Common myeloid progenitor, CD34-positive (primary cell): ENCODE data around the gene PPM1F.

Source experiments
- CTCF ChIA-PET: fragments of 350-600 bp; sonication (Branson Sonifier 250); formaldehyde crosslinking; loops from one replicate; lab custom pipeline; 2021; ENCODE audit warnings: antibody characterized with exemption; lab: Charles Lee
- POLR2A ChIA-PET: fragments of 350-600 bp; sonication (Branson Sonifier 250); formaldehyde crosslinking; loops from one replicate; lab custom pipeline; 2021; ENCODE audit warnings: antibody characterized with exemption; lab: Charles Lee
- DNase-seq, 3 donors: peaks; one replicate each; pipeline versions ENCODE4 v3.0.0 to v3.0.0-alpha.2; 2013
- H3K27ac ChIP-seq, 2 experiments: 1 replicate in 1 of 2; 2 replicates in 1 of 2; pipeline ENCODE4 v1.7.0; 2013; ENCODE audit warnings: inconsistent platforms in 2 of 2, low read length in 2 of 2, mild to moderate bottlenecking in 2 of 2, low read depth in 1 of 2, moderate library complexity in 1 of 2; ENCODE audit not compliant: severe bottlenecking in 2 of 2, insufficient read depth in 1 of 2, poor library complexity in 1 of 2
- H3K27me3 ChIP-seq, 5 experiments: replicated peaks in 2 of 5; 1 replicate in 3 of 5; 2 replicates in 2 of 5; pipeline versions ENCODE4 v1.6.1 to v1.7.0; 2013; ENCODE audit warnings: low read length in 4 of 5, mild to moderate bottlenecking in 2 of 5, moderate library complexity in 2 of 5, inconsistent platforms in 1 of 5; ENCODE audit not compliant: insufficient read depth in 5 of 5, control insufficient read depth in 4 of 5
- H3K36me3 ChIP-seq, 4 experiments: 1 replicate in 2 of 4; 2 replicates in 2 of 4; pipeline versions ENCODE4 v1.6.1 to v1.7.0; 2013; ENCODE audit warnings: low read length in 3 of 4, control low read depth in 1 of 4, mild to moderate bottlenecking in 1 of 4; ENCODE audit not compliant: control insufficient read depth in 4 of 4, insufficient read depth in 4 of 4
- H3K4me1 ChIP-seq, 4 experiments: 1 replicate in 3 of 4; 2 replicates in 1 of 4; pipeline versions ENCODE4 v1.6.1 to v1.7.1; 2013; ENCODE audit warnings: low read length in 3 of 4, mild to moderate bottlenecking in 3 of 4, control low read depth in 1 of 4, inconsistent platforms in 1 of 4, moderate library complexity in 1 of 4; ENCODE audit not compliant: control insufficient read depth in 4 of 4, insufficient read depth in 4 of 4; ENCODE audit errors: control extremely low read depth in 1 of 4
- H3K4me3 ChIP-seq, 7 experiments: 1 replicate in 4 of 7; 2 replicates in 3 of 7; pipeline versions ENCODE4 v1.5.1 to v1.7.0; 2013; ENCODE audit warnings: mild to moderate bottlenecking in 7 of 7, low read length in 6 of 7, moderate library complexity in 6 of 7, inconsistent platforms in 2 of 7, low read depth in 2 of 7, control low read depth in 1 of 7; ENCODE audit not compliant: insufficient read depth in 4 of 7, control insufficient read depth in 1 of 7; ENCODE audit errors: extremely low read depth in 1 of 7
- H3K9me3 ChIP-seq, 5 experiments: 1 replicate in 4 of 5; 2 replicates in 1 of 5; pipeline versions ENCODE4 v1.6.1 to v1.7.1; 2013; ENCODE audit warnings: low read length in 4 of 5, mild to moderate bottlenecking in 2 of 5, inconsistent platforms in 1 of 5, low read depth in 1 of 5, moderate library complexity in 1 of 5; ENCODE audit not compliant: control insufficient read depth in 4 of 5, insufficient read depth in 2 of 5; ENCODE audit errors: control extremely low read depth in 1 of 5
- WGBS: methylation state at CpG from one replicate; pipeline ENCODE4 v1.1.5; 2013; ENCODE audit not compliant: insufficient coverage; 5-methylcytosine and 5-hydroxymethylcytosine counted together

Gene PPM1F

DNA sequence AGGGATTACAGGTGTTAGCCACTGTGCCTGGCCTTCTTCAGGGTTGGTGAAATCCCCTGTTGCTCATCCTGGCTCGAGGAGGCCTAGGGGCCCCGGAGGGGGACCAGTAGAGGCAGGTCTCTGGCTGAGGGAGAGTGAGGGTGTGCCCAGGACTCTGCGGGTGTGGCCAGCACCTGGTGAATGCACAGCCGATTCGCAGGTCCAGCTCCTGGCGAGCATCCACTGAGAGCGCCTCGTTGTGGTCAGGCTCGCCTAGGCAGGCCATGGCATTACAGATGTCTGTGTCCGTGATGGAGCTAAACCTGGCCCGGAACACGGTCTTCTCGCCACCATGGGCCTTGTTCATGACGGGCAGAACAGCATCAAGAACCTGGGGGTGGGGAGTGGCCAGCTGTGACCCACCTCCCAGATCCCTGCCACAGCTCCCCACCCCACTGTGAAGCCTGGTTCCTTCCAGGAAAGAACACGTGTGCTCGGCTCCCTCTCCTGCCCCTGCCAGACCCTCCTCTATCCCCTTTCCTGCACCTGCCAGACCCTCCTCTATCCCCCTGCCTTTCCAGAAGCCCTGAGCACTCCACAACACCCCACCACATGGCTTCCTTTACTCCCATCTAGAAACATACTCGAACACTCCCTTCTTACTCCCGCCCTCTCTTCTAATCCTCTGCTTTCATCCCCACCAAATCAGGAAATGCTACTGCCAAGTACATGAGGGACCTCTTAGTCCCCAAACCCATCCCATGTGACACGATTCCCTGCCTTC is 17.6 kb upstream of the PPM1F start:
- Histone ChIP-seq H3K36me3 (peaks cover 34 to 93% (median 77%) of the 10 kb centered on the region in 4 experiments), H3K4me3 (no peak overlapping the region), H3K9me3 (no peaks in the 10 kb centered on the region), H3K4me1 (no peaks in the 10 kb centered on the region), H3K27me3 (no peaks in the 10 kb centered on the region), H3K27ac (no peak overlapping the region)
- POLR2A ChIA-PET = no interaction called here
- WGBS = 97% methylated on average over 18 of the region's 19 CpGs
- DNase-seq = no peak
- CTCF ChIA-PET = interaction anchor here (1.1 to 3.0 kb wide), 5 partner anchors 10 to 32 kb away, joined by 3 to 19 read pairs (median 3); partner anchors contain the start of genes PPM1F and TOP3B

- ChIA-PET POLR2A (no interaction called here), CTCF (interaction anchor here (1.0 to 3.4 kb wide), 3 partner anchors 8 to 13 kb away, joined by 3 to 12 read pairs (median 4); partner anchors contain the start of gene TOP3B)
- no peak overlapping the region for H3K4me3 ChIP-seq
- 94% methylated on average over 3 of the region's 5 CpGs for WGBS
- H3K9me3 ChIP-seq = no peaks in the 10 kb centered on the region
- no peaks in the 10 kb centered on the region for H3K27me3 ChIP-seq
- no peak for DNase-seq
- H3K4me1 ChIP-seq = no peaks in the 10 kb centered on the region
- no peak overlapping the region for H3K27ac ChIP-seq
- peaks cover 37 to 93% (median 76%) of the 10 kb centered on the region in 4 experiments for H3K36me3 ChIP-seq
Observed at GRCh38 chr22:21968452-21969129, 15.9 kb upstream of the PPM1F start.

GRCh38 chr22:21967693-21968271 is 15.1 kb upstream of the PPM1F start:
- 96% methylated on average over 6 of the region's 7 CpGs for WGBS
- POLR2A ChIA-PET = no interaction called here

DNA sequence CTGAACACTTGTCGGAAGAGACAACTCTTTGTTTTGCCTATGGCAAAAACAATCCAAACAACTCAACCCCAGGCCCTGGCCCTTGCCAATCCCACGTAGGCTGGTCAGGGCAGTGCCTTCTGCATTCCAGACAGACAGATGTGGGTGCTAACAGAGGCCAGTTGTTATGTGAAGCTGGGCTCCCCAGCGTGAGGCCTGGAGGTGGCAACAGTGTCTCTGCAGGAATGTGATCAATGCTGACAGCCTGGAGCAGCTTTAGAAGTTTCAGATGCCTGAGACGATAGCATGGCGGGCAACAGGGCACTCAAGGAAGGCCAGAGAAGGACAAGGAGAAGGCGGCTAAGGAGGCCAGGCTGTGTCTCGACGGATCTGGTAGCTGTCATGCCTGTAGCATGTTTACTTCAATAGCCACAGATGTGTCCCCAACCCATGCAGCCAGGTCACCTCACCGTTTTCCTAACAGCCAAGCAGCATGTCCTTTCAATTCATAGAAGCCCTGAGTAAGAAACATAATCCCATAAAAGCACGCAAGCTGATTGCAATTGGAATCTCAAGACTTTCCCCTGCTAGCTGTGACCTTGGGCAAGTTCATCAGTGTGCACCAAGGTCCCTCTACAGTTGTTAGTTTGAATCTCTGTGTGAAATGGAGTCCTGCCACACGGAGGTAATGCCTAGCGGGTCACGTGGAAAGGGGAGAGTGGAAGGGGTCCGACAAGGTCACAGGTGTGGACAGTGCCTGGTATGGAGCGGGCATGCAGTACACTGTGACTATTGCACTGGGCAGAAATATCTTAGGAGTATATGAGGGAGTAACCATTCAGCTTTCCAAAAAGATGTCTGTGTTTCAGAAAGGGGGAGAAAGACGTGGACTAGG is 14.2 kb upstream of the PPM1F start:
- no peak overlapping the region for H3K27ac ChIP-seq
- peaks cover 38 to 95% (median 75%) of the 10 kb centered on the region in 4 experiments for H3K36me3 ChIP-seq
- H3K4me1 ChIP-seq = no peaks in the 10 kb centered on the region
- ChIA-PET CTCF (interaction anchor here (0.8 to 3.4 kb wide), 3 partner anchors 8 to 186 kb away, joined by 4 to 12 read pairs (median 4); partner anchors contain the start of gene TOP3B), POLR2A (no interaction called here)
- WGBS = 96% methylated on average over 13 of the region's 16 CpGs
- no peaks in the 10 kb centered on the region for H3K27me3 ChIP-seq
- no peak for DNase-seq
- no peaks in the 10 kb centered on the region for H3K9me3 ChIP-seq
- no peak overlapping the region for H3K4me3 ChIP-seq

More at GRCh38 chr22:21967693-21968271, 15.1 kb upstream of the PPM1F start:
- no peaks in the 10 kb centered on the region for H3K27me3 ChIP-seq
- no peaks in the 10 kb centered on the region for H3K9me3 ChIP-seq
- H3K36me3 ChIP-seq = peaks cover 38 to 93% (median 74%) of the 10 kb centered on the region in 4 experiments
- no peak for DNase-seq
- H3K4me3 ChIP-seq = no peak overlapping the region
- no peaks in the 10 kb centered on the region for H3K4me1 ChIP-seq
- CTCF ChIA-PET = interaction anchor here (1.0 to 3.4 kb wide), 2 partner anchors 8 to 13 kb away, joined by 4 to 12 read pairs; partner anchors contain the start of gene TOP3B
- no peak overlapping the region for H3K27ac ChIP-seq

DNA sequence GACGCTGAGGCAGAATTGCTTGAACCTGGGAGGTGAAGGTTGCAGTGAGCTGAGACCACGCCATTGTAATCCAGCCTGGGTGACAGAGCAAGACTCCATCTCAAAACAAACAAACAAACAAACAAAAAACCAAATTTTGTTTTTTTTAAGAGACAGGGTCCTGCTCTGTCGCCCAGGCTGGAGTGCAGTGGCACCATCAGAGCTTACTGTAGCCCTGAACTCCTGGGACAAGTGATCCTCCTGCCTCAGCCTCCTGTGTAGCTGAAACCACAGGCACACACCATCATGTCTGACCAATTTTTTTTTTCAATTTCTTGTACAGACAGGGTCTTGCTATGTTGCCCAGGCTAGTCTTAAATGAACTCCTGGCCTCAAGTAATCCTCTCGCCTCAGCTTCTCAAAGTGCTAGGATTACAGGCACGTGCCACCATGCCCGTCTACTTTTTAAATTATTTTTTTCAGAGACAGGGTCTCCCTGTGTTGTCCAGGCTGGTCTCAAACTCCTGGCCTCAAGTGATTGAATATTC is 13.2 kb upstream of the PPM1F start:
- H3K36me3 ChIP-seq = peaks cover 31 to 95% (median 72%) of the 10 kb centered on the region in 4 experiments
- CTCF ChIA-PET = interaction anchor here (1.4 to 3.4 kb wide), 2 partner anchors 9 to 15 kb away, joined by 4 to 12 read pairs; partner anchors contain the start of gene TOP3B

DNA sequence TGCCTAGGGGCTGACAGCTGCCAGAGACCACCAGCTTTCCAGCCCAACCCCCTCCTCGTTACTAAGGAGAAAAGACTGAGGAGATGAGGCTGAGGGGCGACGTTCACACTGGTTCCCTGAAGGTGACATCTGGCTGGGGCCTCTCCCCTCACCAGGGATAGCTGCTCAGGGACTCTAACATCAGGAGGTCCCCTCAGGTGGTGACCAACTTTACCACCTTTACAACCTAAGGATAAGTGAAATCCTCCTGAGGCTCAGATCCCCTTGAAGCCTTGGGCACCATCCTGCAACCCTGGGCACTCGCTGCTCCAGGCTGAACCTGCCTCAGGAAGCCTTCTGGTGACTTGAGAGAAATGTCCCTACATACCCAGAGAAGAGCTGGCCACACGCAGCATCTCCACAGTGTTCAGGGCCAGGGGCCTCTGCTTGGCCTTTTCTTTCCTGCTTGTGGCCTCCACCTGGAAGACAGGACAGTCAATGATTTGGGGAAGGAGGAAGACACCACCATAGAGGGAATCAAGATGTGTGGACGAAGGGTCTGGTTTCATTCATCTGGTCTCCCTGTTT is 12.4 kb upstream of the PPM1F start:
- WGBS = 97% methylated on average over 4 of the region's 6 CpGs
- ChIA-PET CTCF (interaction anchor here (1.0 to 3.4 kb wide), 3 partner anchors 12 to 27 kb away, joined by 4 to 12 read pairs (median 5); partner anchors contain the start of genes PPM1F and TOP3B), POLR2A (no interaction called here)
- H3K36me3 ChIP-seq = peaks cover 30 to 94% (median 70%) of the 10 kb centered on the region in 4 experiments
- no peak overlapping the region for H3K4me3 ChIP-seq
- H3K27me3 ChIP-seq = no peaks in the 10 kb centered on the region
- H3K9me3 ChIP-seq = no peaks in the 10 kb centered on the region
- H3K27ac ChIP-seq = no peak overlapping the region
- H3K4me1 ChIP-seq = no peaks in the 10 kb centered on the region
- no peak for DNase-seq

More for the DNA sequence above, 13.2 kb upstream of the PPM1F start:
- no peak overlapping the region for H3K27ac ChIP-seq
- POLR2A ChIA-PET = no interaction called here
- 99% methylated on average over 6 of the region's 6 CpGs for WGBS
- no peaks in the 10 kb centered on the region for H3K9me3 ChIP-seq
- no peak overlapping the region for H3K4me3 ChIP-seq
- H3K4me1 ChIP-seq = no peaks in the 10 kb centered on the region
- no peaks in the 10 kb centered on the region for H3K27me3 ChIP-seq
- DNase-seq = no peak
